GM21528 (cell line): ENCODE measurements around the gene TMEM114.
A peak's percentile ranks its signal among the peaks of the same experiment; 100 is the strongest.
"Not testable (repeated sequence)": the region's sequence is repeated elsewhere in the genome, so short reads cannot be mapped to it uniquely, and the experiment has no call there.

Experiments
- ATAC-seq: cut with Tn5 transposase; IDR thresholded peaks from one replicate; pipeline ENCODE4 v1.9.1; 2021; ENCODE audit warnings: mild to moderate bottlenecking, moderate library complexity; ENCODE audit not compliant: unreplicated experiment, low FRiP score

Gene TMEM114

DNA sequence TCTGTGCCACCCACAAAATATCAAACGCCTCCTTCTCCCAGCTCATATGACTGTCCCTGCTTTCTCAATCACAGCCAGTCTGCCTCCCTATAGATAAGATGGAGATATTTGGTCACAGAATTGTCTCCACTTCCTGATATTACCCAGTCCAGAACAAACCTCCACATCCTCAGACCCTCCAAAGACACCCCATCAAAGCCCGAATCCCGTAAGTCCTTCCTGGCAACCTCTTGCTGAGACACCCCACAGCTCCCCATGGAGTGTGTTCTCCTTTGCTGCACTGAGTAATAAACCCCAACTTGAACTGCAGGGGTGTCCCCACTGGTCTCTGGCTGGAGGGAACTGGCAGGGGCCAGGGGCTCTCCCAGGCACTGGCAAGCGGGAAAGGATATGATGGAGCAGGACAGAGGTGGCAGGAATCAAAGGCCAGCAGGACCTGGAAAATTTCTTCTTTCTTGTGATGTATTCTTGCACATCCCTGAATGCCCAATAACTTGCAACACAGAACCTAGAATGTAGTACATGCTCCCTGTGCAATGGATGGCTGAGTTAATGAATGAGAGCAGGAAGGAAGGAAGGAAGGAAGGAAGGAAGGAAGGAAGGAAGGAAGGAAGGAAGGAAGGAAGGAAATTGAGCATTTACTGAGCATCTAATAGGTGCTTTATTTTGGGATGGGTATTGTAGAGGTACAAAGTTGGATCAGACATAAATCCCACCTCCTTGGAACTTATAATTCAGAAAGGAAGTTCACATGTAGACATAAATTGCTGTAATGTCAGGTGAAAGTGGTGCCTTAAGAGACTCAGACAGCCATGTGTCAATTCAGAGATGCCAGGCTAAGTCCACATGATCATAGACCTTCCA lies 13.9 kb downstream of the TMEM114 start:
- no peak for ATAC-seq

DNA sequence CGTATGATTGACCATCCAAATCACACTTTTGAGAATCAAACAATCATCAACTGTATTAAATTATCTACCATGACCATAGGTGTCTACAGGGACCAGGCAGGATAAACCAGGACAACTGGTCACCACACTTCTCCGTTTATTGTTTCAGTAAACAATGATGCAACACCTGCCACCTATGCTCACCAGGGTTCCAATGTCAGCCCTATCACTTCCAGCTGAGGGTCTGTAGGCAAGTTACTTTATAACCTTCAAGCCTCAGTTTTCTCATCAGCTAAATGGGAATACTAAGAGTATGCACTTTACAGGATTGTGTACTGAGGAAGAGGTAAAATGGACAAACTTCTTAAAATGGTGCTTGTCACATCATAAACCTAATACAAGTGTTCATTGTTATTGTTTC lies 14.9 kb downstream of the TMEM114 start:
- no peak for ATAC-seq

- ATAC-seq, result no peak
Observed at GRCh38 chr16:8572919-8573724, 17.2 kb downstream of the TMEM114 start.

DNA sequence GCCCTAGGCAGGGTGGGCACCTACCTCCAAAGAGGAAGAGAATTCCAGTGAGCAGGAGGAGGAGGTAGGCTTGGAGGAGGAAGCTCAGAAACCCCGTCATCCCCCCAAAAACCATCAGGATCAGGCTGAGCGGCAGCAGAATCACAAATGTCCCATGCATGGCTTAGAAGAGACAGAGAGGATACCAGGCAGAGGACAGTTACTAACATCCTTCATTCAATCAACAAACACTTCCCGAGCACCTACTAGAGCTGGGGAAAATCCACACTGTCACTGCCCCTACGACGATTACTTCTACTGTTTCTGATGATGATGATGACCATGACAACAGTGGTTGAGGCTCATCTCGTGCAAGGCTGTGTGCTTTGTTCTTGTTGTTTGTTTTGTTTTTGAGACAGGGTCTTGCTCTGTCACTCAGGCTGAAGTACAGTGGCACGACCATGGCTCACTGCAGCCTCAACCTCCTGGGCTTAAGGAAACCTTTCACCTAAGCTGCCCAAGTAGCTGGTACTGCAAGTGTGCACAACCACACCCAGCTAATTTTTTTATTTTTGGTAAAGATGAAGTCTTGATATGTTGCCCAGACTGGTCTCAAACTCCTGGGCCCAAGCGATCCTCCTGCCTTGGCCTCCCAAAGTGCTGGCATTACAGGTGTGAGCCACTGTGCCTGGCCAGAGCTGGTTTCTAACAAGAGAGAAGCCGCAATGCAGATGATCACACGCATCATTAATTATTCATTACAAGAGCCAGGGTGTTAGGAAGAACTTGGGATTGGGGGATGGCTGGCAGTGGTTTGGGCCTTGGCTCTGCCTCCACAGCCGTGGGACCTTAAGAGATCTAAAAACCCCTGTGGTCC lies 18.0 kb downstream of the TMEM114 start:
- ATAC-seq, result no peak

- no peak for ATAC-seq
Observed at GRCh38 chr16:8571061-8571596, 19.2 kb downstream of the TMEM114 start.

GRCh38 chr16:8570393-8570792 lies 19.9 kb downstream of the TMEM114 start:
- ATAC-seq, result not testable (repeated sequence)

GRCh38 chr16:8569650-8570346 lies 20.5 kb downstream of the TMEM114 start:
- no peak for ATAC-seq

DNA sequence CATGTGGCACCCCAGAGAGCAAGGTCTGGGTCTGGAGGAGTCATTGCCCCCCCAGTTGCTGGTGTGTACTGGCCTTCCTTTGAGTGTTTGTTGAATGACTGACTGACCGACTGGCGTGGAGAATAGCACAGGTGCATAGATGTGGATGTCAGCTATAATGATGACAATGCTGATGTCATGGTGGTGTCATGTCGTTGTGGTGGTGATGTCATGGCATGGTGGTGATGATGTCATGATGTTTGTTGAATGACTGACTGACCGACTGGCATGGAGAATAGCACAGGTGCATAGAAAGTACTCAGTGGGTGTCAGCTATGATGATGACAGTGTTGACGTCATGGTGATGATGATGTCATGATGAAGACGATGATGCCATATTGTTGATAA lies 22.1 kb downstream of the TMEM114 start:
- no peak for ATAC-seq

- peak; percentile 76 for ATAC-seq
Observed at GRCh38 chr16:8567355-8568230, 22.7 kb downstream of the TMEM114 start.

GRCh38 chr16:8565498-8565897 lies 24.8 kb downstream of the TMEM114 start:
- no peak for ATAC-seq

DNA sequence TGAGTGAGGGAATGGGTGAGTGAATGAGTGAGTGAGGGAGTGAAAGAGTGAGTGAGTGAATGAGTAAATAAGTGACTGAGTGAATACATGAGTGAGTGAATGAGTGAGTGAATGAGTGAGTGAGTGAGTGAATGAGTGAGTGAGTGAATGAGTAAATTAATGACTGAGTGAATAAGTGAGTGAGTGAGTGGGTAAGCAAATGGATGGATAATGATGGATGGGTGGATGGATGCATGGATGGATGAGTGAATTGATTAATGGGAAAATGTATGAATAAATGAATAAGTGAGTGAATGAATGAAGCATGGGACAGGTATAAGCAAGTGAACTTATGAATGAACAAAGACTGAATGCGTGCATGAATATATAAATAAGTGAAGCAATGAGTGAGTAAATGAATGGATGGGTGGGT lies 25.4 kb downstream of the TMEM114 start:
- ATAC-seq, result no peak

DNA sequence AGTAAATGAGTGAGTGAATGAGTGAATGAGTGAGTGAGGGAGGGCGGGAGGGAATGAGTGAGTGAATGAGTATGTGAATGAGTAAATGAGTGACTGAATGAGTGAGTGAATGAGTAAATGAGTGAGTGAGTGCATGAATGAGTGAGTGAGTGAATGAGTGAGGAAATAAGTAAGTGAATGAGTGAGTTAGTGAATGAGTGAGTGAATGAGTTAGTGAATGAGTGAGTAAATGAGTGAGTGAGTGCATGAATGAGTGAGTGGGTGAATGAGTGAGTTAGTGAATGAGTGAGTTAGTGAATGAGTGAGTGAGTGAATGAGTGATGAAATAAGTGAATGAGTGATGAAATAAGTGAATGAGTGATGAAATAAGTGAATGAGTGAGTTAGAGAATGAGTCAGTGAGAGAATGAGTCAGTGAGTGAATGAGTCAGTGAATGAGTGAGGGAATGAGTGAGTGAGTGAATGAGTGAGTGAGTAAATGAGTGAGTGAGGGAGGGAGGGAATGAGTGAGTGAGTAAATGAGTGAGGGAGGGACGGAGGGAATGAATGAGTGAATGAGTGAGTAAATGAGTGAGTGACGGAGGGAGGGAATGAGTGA lies 26.3 kb downstream of the TMEM114 start:
- ATAC-seq, result not testable (repeated sequence)

DNA sequence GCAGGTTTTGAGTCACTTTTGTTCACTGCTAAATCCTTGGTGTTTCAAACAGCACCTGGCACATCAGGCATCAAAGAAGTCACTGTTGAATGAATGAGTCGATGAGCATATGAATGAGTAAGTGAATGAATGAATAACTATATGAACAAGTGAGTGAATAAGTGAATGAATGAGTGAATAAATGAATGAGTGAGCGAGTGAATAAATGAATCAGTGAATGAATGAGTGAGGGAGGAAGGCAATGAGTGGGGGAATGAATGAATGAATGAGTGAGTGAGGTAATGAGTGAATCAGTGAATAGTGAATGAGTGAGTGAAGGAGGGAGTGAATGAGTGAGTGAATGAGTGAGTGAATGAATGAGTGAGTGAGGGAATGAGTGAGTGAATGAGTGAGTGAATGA lies 28.8 kb downstream of the TMEM114 start:
- ATAC-seq, result no peak

GRCh38 chr16:8555400-8555799 lies 34.9 kb downstream of the TMEM114 start:
- no peak for ATAC-seq

DNA sequence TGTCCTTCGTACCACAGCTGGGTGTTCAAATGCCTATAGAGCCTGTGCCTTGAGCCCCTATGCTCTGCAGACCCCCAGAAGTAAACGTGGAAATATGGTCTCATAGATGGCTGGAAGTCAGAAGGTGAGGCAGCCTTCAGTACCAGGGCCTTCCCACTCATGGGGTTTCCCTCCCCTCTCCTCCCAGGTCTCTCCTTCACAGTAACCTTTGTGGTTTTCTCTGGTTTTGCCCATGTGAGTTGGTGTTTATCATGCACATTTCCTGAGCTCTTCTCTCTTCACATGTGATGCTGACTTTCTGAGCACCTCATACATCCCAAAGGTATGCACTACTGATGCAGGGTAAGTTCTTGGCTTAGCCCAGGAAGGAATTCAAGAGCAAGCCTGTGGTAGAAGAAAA lies 35.4 kb downstream of the TMEM114 start:
- ATAC-seq, result no peak

- ATAC-seq, result no peak
Observed at GRCh38 chr16:8554022-8554421, 36.3 kb downstream of the TMEM114 start.

GRCh38 chr16:8552487-8553221 lies 37.7 kb downstream of the TMEM114 start:
- ATAC-seq, result no peak
